CD4-positive, alpha-beta T cell treated with Interleukin-15 for 4 hours (primary cell): ENCODE data around the gene BLM.
"Not testable (repeated sequence)": the region's sequence is repeated elsewhere in the genome, so short reads cannot be mapped to it uniquely, and the experiment has no call there.

Experiments used
- DNase-seq: peaks from one replicate; pipeline ENCODE4 v3.0.0-alpha.2; 2020; ENCODE audit warnings: low spot score

BLM gene

DNA sequence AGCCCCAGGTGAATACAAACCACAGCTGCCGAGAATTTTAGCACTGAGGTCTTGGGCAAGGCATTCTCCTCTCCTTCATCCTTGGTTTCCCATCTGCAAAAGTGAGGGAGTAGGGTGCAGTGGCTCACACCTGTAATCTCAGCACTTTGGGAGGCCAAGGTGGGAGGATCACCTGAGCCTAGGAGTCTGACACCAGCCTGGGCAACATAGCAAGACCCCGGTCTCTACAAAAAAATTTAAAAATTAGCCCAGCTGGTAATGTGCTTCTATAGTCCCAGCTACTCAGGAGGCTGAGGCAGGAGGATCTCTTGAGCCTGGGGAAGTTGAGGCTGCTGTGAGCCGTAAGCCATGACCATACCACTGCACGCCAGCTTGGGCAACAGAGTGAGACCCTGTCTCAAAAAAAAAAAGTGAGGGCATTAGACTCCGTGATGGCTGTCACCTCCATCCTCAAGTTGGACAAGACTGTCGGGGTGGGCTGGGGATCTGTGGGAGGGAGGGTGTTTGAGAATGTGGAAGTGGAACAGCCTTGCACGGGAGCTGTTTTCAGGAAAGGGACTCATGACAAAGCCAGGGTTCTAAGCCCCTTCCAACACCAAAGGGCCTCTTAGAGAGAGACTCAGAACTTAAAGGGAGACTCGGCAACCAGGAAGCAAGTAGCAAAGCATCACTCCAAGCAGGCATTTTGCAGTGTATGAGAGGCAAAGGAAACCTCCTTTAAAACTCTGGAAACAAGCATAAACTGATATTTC is 105.2 kb downstream of the BLM start:
- no peak for DNase-seq

DNA sequence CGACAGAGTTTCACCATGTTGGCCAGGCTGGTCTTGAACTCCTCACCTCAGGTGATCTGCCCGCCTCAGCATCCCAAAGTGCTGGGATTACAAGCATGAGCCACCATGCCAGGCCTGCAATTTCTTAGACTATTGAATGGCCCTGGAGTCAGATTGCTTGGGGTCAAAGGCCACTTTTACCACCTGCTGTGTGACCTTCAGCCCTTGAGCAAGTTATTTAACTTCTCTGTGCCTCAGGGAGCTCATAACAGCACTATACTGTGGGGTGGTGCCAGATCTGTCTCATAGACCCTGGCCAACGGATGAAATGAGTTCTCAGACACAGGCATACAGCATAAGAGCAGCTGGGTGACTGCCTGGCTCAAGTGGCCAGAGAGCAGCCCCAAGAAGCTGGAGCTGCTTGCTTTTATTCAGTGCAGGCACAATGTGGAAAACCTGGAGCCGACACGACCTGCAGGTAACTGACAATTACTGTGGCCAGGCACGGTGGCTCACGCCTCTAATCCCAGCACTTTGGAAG is 106.4 kb downstream of the BLM start:
- no peak for DNase-seq

DNA sequence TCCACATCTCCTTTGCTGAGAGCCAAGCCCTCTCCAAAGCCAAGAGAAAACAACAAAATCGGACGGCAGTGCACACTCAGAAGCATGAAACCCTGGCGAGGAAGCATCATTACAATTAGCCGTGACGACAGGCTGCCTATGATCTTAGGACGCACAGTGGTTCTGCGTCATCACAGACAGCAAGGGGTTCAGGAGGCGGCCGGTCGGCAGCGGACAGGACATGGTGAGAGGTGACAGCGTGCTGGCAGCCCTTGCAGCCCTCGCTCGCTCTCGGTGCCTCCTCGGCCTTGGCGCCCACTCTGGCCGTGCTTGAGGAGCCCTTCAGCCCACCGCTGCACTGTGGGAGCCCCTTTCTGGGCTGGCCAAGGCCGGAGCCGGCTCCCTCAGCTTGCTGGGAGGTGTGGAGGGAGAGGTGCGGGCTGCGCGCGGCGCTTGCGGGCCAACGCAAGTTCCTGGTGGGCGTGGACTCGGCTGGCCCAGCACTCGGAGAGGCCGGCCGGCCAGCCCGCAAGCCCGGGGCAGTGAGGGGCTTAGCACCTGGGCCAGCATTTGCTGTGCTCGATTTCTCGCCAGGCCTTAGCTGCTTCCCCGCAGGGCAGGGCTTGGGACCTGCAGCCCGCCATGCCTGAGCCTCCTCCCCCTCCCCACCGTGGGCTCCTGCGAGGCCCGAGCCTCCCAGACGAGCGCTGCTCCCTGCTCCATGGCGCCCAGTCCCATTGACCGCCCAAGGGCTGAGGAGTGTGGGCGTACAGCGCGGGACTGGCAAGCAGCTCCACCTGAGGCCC is 108.2 kb downstream of the BLM start:
- DNase-seq, result not testable (repeated sequence)

DNA sequence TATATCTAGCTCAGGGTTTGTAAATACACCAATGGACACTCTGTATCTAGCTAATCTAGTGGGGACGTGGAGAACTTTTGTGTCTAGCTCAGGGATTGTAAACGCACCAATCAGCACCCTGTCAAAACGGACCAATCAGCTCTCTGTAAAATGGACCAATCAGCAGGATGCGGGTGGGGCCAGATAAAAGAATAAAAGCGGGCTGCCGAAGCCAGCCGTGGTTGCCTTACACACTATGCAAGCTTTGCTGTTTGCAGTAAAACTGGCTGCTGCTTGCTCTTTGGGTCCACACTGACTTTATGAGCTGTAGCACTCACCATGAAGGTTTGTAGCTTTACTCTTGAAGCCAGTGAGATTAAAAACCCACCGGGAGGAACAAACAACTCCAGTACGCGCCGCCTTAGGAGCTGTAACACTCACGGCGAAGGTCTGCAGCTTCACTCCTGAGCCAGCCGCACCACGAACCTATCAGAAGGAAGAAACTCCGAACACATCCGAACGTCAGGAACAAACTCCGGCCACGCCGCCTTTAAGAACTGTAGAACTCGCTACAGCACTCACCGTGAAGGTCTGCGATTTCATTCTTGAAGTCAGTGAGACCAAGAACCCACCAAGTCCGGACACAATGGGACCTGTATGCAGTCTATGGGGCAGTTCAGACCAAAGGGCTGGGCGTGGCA is 109.2 kb downstream of the BLM start:
- not testable (repeated sequence) for DNase-seq

DNA sequence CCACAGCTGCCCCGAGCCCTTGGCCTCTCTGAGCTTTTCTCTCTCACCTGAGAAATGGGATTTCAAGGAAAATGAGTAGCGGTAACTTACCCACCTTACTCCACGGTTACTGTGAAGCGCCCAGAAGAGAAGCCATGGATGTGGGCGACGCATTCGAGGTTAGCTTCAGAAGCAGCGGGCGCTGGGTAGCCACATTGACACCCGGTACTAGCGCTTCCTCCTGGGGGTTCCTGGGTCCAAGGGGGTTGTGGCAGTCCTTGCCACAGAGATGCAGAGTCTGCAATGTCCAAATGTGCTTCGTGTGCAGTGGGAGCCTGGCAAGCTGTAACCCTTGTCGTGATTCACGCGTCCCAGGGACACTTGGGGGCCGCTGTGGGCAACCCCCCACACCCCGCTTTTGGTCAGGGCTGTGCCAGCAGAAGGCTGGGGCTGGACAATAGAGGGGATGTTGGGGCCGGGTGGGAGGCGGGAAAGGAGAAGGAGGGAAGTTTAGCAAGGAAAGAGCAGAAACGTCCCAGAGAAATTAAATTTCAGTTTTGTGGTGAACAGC is 109.8 kb downstream of the BLM start:
- no peak for DNase-seq

DNA sequence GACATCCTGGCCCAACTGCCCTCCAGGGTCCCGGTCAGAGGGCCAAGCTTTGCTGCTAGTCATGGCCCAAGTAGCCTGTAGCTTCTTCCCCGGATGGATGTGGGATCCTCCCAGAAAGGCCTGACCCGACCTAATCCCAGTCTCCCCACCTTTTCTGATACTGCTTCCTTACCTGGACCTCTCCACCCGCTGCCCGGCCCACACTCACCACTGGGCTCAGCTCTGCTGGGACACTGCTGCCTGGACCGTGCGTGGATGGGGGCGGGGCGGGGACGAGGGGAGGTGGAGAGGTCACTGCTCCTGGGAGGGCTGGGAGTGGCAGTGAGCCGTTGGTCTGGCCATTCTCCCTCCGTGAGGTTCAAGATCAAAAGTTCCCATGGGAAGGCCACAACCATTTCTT is 111.0 kb downstream of the BLM start:
- DNase-seq, result no peak

DNA sequence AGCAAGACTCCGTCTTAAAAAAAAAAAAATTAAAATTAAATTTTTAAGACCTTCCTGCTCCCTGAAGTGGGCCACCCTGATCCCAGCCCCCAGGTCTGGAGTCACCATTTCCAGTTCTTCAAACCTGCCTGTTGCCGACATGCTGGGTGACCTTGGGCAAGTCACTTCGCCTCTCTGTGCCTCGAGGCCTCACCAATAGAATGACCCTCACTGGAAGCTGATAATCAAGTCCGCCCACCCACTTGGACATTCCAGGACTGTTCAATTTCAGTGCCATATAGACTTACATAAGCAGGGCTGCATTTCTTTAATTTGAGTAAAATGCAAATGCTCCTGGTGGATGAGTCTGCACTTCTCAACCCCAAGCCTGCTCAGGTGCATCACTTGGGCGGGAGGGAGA is 112.0 kb downstream of the BLM start:
- no peak for DNase-seq

DNA sequence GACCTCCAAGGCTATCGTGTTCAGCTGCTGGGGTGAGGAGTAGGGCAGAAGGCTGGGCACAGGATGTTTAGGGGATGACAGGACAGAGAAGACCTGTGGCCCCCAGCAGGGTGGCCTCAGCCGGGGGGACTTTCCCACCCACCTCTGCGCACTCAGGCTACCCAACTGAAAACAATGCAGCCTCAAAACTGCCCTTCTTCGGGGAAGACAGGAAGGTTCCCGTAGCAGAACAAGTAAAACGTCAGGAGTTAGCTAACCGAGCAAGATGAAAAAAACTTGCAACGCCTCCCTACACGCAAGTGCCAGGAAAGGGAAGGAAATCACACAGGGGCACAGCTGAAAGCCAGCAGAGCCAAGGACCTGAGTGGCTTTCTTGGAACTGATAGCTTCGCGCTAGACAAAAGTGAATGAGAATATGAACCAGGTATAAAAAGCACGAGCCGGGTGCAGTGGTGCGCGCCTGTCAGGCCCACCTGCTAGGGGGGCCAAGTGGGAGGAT is 112.8 kb downstream of the BLM start:
- no peak for DNase-seq

DNA sequence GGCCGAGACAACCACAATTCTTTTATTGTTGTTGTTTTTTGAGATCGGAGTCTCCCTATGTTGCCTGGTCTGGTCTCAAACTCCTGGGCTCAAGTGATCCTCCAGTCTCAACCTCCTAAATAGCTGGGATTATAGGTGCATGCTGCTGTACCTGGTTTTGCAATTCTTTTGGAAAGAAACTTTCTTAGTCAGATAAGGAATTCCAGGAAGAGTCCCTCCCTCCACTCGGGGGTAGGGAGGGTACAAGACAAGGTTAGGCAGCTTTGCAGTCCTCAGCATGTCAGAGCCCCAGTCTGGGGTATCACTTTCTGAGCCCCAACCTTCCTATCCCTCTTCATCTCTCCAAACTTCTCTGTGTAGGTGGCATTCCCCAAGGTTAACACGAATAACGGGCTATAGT is 117.5 kb downstream of the BLM start:
- DNase-seq, result no peak

DNA sequence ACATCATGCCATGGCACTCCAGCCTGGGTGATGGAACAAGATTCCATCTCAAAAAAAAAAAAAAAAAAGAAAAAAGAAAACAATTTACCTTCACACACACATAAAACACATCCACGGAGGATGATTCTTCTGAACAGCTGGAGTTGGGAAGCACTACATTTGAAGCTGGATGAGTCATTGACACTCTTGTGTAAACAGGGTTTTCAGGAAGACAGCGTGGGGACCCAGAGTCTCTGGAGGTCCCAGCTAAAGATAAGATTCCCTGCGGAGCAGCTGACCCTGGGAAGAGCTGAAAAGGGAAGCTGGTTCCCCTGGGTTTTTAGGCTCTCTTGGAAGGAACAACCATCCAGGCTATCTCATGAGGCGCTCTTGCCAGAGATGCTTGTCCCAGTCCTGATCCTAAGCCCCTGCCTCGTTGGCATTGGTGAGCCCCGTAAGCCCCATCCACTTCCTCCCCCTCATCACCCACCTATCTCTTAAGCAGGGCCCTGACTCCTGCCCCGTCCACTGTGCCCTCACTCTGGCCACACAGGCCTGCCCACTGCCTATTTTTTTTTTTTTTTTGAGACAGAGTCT is 119.2 kb downstream of the BLM start:
- no peak for DNase-seq

DNA sequence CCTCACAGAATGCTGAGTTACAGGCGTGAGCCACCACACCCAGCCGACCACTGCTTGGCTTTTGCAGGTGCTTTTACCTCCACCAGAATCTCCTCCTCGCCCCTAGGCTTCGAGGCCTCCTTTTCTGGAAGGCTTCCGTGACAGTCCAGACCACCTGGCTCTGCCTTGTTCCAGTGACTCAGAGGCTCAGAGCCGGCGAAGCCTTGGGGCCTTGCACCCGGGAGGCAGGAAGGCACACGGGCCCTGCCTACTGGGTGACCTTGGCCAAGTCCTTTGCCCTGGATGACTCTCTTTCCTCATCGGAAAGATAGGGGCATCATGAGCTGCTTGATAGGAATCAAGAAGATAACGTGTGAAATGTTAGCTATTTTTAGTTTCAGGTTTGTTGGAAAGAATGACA is 119.9 kb downstream of the BLM start:
- no peak for DNase-seq

DNA sequence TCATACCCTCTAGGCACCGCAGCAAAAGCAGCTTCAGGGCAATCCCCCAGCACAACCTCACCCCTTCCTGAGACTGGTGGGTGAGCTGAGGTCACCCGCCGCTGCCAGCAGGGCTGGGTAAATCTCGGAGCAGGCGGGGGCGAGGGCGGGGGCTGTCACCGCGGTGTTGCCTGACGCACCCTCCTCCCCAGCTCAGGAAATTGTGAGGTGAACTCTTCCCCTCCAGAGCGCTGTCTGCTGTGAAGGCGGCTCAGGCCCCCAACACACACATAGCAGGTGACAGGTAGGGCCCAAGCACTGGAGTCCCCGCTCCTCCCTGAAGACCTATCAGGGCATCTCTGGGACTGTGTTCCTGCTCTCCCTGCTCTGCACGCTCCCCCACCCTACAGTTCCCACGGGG is 121.0 kb downstream of the BLM start:
- DNase-seq, result peak; percentile 78

DNA sequence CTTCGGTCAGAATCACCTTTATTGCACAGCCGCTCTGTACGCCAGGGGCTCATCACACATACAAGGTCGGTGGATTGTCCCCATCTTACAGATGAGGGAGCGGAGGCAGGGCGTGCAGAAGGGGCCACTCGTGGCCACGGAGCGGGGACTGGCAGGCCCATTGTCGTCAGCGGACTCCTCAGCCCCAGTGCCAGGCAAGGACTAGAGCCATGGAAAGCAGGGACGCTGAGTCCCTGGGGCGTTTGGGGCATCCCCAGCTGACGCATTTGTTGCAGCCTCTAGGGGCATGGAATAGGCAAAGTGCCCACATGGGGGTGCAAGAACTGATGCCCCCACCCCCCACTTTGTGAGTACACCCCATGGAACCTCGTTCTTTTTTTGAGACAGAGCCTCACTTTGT is 121.4 kb downstream of the BLM start:
- DNase-seq, result no peak

DNA sequence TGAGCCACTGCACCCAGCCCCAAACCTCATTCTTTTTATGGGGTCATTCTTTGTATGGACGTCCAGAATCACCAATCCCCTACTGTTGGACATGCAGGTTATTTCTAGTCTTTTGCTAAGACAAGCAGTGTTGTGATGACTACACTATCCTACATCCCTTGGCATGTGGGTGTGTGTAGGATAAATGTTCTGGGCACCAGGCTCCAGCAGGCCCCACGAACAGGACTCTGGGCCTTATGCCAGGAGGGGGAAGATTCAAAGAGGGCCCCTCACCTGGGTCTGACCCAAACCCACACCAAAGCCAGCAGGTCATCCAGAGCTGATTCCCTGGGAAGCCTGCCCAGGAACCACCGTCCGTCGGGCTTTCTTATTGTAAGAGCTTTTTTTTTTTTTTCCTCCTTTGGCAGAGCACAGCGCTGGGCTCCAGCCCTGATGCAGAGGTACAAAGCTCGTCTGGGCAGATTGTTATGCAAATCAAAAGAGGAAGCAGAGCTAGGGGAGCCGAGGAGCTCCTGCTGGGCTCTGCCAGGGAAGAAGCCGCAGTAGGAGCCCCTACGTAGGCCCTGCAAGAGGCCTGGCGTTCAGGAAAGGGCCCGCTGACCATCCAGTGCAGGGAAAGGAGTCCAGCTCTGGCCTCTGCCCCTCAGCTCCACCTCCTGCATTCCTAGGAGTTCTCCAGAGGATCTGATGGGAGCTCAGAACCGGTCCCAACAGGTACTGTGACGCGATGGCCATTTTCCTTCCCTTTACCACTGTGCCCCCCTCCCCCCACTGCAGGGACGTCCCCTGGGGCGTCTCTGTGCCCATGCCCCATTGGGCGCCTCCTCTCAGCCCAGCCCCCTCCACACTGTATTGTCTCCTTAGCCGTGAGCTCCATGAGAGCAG is 122.3 kb downstream of the BLM start:
- DNase-seq, result no peak

DNA sequence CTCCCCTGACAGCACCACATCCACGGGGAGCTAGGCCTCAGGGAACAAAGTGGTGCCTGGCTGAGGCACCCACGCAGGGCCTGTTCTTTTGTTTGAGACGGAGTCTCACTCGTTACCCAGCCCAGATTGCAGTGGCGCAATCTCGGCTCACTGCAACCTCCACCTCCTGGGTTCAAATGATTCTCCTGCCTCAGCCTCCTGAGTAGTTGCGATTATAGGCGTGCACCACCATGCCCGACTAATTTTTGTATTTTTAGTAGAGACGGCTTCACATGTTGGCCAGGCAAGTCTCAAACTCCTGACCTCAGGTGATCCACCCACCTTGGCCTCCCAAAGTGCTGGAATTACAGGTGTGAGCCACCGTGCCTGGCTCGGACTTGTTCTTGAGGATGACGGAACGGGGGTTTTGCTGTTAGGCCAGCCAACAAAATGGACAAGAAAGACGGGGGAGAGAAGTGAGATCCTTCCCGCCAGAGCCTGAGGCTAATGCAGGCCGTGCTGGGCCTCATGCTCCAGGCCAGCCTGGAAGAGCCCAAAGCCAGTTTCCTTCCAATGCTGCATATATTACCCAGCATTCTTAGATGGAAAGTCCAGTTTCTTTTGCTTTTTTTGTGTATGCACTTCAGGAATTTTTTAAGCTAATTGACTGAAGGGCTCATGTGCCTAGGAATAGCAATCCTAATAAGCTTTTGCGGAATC is 123.2 kb downstream of the BLM start:
- no peak for DNase-seq

DNA sequence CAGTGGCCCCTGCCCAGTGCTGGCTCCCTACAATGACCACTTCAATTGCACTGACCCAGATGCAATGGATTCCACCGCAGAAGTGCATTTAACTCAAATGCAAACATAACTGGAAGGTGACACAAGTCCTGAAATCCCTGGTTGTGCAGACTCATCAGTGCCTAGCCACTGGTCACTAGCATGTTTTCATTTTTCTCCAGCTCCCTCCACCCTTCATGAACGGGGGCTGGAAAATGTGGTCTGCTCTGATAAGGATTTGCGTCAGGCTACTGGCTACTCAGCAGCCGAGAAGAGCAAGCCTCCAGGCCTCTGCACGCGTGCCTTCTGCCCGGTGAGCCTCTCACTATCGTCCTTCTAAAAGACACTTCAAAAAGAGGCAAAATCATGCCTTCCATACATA is 123.8 kb downstream of the BLM start:
- no peak for DNase-seq

DNA sequence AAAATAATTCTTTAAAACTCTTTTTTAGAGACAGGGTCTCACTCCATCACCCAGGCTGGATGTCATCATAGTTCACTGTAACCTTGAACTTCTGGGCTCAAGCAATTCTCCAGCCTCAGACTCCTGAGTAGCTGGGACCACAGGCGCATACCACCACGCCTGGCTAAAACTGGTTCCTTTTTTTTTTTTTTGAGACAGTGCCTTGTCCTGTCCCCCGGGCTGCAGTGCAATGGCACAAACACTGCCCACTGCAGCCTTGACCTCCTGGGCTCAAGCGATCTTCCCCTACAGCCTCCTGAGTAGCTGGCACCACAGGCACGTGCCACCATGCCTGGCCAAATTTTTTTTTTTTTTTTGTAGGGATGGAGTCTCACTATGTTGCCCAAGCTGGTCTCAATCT is 127.5 kb downstream of the BLM start:
- no peak for DNase-seq

DNA sequence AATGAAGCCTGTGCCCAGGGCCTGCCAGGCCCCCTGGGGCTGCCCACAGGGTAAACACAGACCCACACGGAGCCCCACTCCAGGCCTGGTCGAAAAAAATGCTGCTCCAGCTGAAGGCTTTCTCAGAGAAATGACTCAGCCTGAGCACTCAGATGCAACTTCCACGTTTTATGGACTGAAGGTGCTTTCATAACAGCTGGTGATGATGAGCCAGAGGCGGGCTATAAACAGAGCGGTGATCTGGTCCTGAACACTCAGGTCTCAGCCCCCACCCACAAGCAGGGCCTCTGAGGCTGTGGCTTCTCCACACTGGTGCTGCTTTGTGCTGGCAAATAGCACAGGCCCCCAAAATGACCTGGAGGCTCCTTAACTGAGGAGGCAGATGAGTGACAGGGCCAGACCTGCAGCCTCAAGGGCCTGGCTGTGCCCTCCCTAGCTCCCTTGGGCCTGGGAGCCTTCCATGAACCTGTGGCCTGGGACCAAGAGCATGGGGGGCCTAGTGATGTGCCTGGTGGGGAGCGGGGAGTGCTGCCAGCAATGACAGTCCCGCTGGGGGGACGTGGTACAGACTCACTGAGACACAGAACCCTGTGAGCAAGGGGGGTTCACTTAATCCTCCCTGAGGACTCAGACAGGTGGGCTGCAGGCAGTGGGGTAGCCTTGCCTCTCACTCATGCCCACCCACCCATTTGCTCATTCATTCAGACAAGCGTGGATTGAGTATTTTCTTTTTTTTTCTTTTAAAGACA is 128.2 kb downstream of the BLM start:
- DNase-seq, result peak; percentile 36

DNA sequence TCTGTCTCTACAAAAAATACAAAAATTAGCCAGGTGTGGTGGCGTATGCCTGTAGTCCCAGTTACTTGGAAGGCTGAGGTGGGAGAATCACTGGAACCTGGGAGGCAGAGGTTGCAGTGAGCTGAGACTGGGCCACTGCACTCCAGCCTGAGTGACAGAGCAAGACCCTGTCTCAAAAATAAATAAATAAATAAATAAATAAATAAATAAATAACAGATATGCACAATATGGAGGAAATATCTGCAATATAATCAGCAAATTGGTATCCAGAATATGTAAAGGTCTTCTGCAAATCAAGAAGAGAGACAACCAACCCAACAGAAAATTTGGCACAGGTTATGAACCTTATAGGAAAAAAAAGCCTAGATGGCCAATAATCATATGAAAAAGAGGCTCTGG is 132.3 kb downstream of the BLM start:
- not testable (repeated sequence) for DNase-seq

DNA sequence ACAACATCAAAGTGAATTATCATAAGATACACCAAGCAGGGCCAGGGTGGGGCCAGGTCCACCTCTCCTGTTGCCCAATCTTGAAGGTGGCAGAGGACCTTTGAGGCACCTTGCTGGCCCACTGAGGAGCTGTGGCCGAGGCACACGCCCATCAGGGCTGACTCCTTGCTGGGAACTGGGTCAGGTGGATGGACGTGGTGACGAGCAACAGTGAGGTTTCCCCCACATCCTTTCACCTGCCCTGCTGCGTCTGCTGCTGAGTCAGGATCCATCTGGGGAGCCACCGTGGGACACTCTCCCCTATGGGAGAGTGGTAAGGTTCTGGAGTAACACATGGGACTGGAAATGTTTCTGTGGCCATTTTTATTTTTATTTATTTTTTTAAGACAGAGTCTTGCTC is 134.0 kb downstream of the BLM start:
- peak; percentile 21 for DNase-seq
